Neural progenitor cell (in vitro differentiated cells): ENCODE results near the gene PITRM1. TPM values are rescaled to one million over a fixed set of nuclear protein-coding genes. Genes with fewer than 3 reads are reported as not detected.

Experiments
- DNase-seq: peaks from one replicate; pipeline ENCODE4 v3.0.0-alpha.2; 2016; ENCODE audit warnings: low spot score
- H2AFZ ChIP-seq: fragments of 200-600 bp; sonication (generic); replicated peaks from 2 replicates; pipeline ENCODE4 v1.6.1; 2016; ENCODE audit warnings: antibody characterized with exemption
- H3F3A ChIP-seq: fragments of 200-600 bp; sonication (generic); 2 replicates; pipeline ENCODE4 v1.6.1; 2016; ENCODE audit warnings: antibody characterized with exemption, low read depth
- H3K27ac ChIP-seq: fragments of 200-600 bp; sonication (generic); 2 replicates; pipeline ENCODE4 v1.5.1; 2016; ENCODE audit warnings: mild to moderate bottlenecking
- H3K27me3 ChIP-seq: fragments of 200-600 bp; sonication (generic); 2 replicates; pipeline ENCODE4 v1.6.1; 2016; ENCODE audit warnings: mild to moderate bottlenecking, moderate library complexity
- H3K36me3 ChIP-seq: fragments of 200-600 bp; sonication (generic); 2 replicates; pipeline ENCODE4 v1.5.1; 2016
- H3K4me1 ChIP-seq: fragments of 200-600 bp; sonication (generic); 2 replicates; pipeline ENCODE4 v1.6.1; 2016; ENCODE audit warnings: mixed run types
- H3K4me2 ChIP-seq: fragments of 200-600 bp; sonication (generic); 2 replicates; pipeline ENCODE4 v1.6.1; 2016
- H3K4me3 ChIP-seq: fragments of 200-600 bp; sonication (generic); 2 replicates; pipeline ENCODE4 v1.5.1; 2016
- H3K79me2 ChIP-seq: fragments of 200-600 bp; sonication (generic); 2 replicates; pipeline ENCODE4 v1.6.1; 2016; ENCODE audit warnings: low read depth
- H3K9ac ChIP-seq: fragments of 200-600 bp; sonication (generic); 2 replicates; pipeline ENCODE4 v1.6.1; 2016
- H3K9me3 ChIP-seq: fragments of 200-600 bp; sonication (generic); 2 replicates; pipeline ENCODE4 v1.5.1; 2016; ENCODE audit warnings: low read depth
- H4K20me1 ChIP-seq: fragments of 200-600 bp; sonication (generic); 2 replicates; pipeline ENCODE4 v1.6.1; 2016; ENCODE audit warnings: low read depth
- H3K27ac Mint-ChIP-seq: 3 replicates; pipeline ENCODE4 v1.8.0; 2021; ENCODE audit warnings: mixed read lengths
- H3K27me3 Mint-ChIP-seq: 2 replicates; pipeline ENCODE4 v1.8.0; 2022; ENCODE audit warnings: low read depth, mild to moderate bottlenecking, inconsistent platforms, moderate library complexity, mixed read lengths; ENCODE audit not compliant: insufficient read depth
- H3K36me3 Mint-ChIP-seq: 3 replicates; pipeline ENCODE4 v1.8.0; 2021; ENCODE audit warnings: mixed read lengths
- H3K4me1 Mint-ChIP-seq: 3 replicates; pipeline ENCODE4 v1.8.0; 2021; ENCODE audit warnings: mixed read lengths
- H3K4me3 Mint-ChIP-seq: 3 replicates; pipeline ENCODE4 v1.8.0; 2021; ENCODE audit warnings: mild to moderate bottlenecking, moderate library complexity, mixed read lengths
- H3K9me3 Mint-ChIP-seq: 3 replicates; pipeline ENCODE4 v1.8.0; 2020; ENCODE audit warnings: mixed read lengths
- EZH2 ChIP-seq: fragments of 200-600 bp; sonication (generic); IDR thresholded peaks from 2 replicates; pipeline ENCODE4 v1.6.1; 2017; ENCODE audit warnings: antibody characterized with exemption, mild to moderate bottlenecking, moderate library complexity
- EZH2phosphoT487 ChIP-seq: fragments of 200-600 bp; sonication (generic); IDR thresholded peaks from 2 replicates; pipeline ENCODE4 v1.6.1; 2017; ENCODE audit warnings: antibody characterized with exemption
- total RNA-seq: library from RNA; depleted of rRNA; stranded (reverse); fragments of >200 nt; gene quantifications from 2 replicates; pipeline ENCODE4 v1.2.3, GENCODE V29; 2015; ENCODE audit warnings: low replicate concordance
- TF ChIP-seq, protein P1 (sequence below): fragments of 200-600 bp; sonication (generic); IDR thresholded peaks from 2 replicates; pipeline ENCODE4 v1.5.1; 2017; ENCODE audit warnings: antibody characterized with exemption, mild to moderate bottlenecking

The PITRM1 gene
- total RNA-seq, 1 donor from 2014 or later, result 38.0 TPM

DNA sequence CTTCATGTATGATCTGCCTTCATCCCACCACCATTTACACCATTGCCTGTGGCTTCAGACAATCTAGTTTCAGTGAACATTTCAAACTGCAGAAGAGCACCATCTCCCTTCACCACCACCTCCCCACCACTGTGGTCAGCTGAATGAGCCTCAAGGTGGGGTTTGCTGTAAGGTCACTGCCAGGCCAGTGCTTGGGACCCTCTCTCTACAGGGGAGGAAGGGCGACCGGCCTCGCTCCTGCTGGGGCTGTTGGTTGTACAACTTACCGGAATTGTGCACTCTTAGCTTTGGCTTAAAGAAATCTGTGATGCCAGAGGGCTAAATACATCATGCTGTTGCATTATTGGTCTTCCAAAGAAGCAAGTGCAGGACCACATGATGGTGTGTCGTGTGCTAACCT, 78.6 kb downstream of the PITRM1 start:
- TF ChIP-seq, protein P1, sequence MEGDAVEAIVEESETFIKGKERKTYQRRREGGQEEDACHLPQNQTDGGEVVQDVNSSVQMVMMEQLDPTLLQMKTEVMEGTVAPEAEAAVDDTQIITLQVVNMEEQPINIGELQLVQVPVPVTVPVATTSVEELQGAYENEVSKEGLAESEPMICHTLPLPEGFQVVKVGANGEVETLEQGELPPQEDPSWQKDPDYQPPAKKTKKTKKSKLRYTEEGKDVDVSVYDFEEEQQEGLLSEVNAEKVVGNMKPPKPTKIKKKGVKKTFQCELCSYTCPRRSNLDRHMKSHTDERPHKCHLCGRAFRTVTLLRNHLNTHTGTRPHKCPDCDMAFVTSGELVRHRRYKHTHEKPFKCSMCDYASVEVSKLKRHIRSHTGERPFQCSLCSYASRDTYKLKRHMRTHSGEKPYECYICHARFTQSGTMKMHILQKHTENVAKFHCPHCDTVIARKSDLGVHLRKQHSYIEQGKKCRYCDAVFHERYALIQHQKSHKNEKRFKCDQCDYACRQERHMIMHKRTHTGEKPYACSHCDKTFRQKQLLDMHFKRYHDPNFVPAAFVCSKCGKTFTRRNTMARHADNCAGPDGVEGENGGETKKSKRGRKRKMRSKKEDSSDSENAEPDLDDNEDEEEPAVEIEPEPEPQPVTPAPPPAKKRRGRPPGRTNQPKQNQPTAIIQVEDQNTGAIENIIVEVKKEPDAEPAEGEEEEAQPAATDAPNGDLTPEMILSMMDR, result no peak
- no peak for TF ChIP-seq EZH2
- TF ChIP-seq EZH2phosphoT487, result no peak
- no peaks in the 10 kb centered on the region for H3K9me3 Mint-ChIP-seq
- no peaks in the 10 kb centered on the region for H3K27me3 ChIP-seq
- H3K27ac Mint-ChIP-seq, result no peak overlapping the region
- H3K4me2 ChIP-seq, result no peak overlapping the region
- H3K9ac ChIP-seq, result no peak overlapping the region
- no peak overlapping the region for H3K4me3 ChIP-seq
- H3K4me1 Mint-ChIP-seq, result peaks cover 26% of the 10 kb centered on the region
- H3F3A ChIP-seq, result no peaks in the 10 kb centered on the region
- no peaks in the 10 kb centered on the region for H3K36me3 ChIP-seq
- H3K27me3 Mint-ChIP-seq, result peaks cover 7% of the 10 kb centered on the region
- H2AFZ ChIP-seq, result no peak overlapping the region
- H3K79me2 ChIP-seq, result peaks cover 36% of the 10 kb centered on the region
- H3K27ac ChIP-seq, result no peak overlapping the region
- H3K36me3 Mint-ChIP-seq, result peaks cover 12% of the 10 kb centered on the region
- no peaks in the 10 kb centered on the region for H3K9me3 ChIP-seq
- H3K4me3 Mint-ChIP-seq, result no peak overlapping the region
- no peak for DNase-seq
- no peaks in the 10 kb centered on the region for H4K20me1 ChIP-seq
- H3K4me1 ChIP-seq, result peaks cover 20% of the 10 kb centered on the region

DNA sequence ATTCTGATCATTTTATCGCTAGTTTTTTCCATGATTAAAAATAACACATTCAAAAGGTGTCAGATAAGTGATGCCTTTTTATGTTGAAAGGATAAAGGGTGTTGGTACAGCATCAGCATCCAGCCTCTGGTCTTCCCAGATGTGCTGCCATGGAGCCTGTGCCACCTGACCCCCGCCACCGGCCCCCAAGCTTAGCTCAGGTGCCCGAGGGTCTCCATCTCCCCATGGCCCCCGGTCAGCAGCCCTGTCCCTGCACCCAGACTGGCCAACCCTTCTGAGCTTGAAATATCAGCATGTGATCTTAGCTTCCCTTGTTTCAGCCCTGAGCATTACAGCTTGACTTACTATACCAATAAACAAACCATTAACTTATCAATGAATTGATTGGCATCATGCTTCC, 80.7 kb downstream of the PITRM1 start:
- H3K36me3 Mint-ChIP-seq, result peaks cover 12% of the 10 kb centered on the region
- Histone ChIP-seq H3K27ac (no peak overlapping the region), H3K27me3 (no peaks in the 10 kb centered on the region), H3K36me3 (no peaks in the 10 kb centered on the region), H3K4me2 (no peak overlapping the region), H3F3A (no peaks in the 10 kb centered on the region), H3K9ac (no peak overlapping the region), H4K20me1 (no peaks in the 10 kb centered on the region), H3K4me1 (peaks cover 20% of the 10 kb centered on the region), H3K9me3 (no peaks in the 10 kb centered on the region), H2AFZ (no peak overlapping the region), H3K4me3 (no peak overlapping the region), H3K79me2 (peaks cover 42% of the 10 kb centered on the region)
- H3K27me3 Mint-ChIP-seq, result peaks cover 7% of the 10 kb centered on the region
- TF ChIP-seq EZH2phosphoT487 (no peak), EZH2 (no peak)
- TF ChIP-seq, protein P1, result no peak
- peaks cover 26% of the 10 kb centered on the region for H3K4me1 Mint-ChIP-seq
- no peak overlapping the region for H3K27ac Mint-ChIP-seq
- H3K9me3 Mint-ChIP-seq, result no peaks in the 10 kb centered on the region
- no peak overlapping the region for H3K4me3 Mint-ChIP-seq
- DNase-seq, result no peak

DNA sequence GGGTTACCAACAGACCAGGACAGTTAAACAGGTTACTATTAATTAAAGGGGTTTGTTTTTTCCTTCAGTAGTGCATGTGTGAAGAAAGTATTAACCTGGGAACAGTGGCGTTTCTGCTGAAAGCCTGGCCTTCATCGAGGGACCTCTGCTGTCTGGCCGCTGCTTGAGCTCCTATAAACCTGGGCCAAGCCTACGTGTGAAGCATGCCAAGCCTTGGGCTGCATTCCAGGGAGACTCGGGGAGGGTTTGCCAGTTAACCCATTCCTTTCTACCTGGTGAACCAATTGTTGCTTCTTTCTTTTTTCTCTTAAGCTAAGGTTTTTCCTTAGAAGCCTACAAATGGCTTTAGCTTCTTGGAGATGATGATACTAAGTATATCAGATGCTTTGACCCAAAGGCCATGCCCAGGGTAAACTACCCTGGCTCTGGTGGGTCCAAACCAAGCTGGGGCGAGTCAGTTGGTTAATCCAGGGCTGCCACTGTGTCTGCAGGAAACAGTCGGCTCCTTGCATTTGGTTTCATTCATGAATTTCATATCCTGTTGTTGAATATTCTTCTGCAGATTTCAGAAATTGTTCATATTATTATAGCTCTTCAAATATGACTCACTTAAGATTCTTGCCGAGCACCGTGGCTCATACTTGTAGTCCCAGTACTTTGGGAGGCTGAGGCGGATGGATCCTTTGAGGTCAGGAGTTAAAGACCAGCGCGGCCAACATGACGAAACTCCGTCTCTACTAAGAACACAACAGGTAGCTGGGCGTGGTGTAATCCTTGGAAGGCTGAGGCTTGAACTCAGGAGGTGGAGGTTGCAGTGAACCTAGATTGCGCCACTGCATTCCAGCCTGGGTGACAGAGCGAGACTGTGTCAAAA, 81.4 kb downstream of the PITRM1 start:
- Histone ChIP-seq H3K9ac (no peak overlapping the region), H3K4me2 (peak overlapping the region; percentile 8), H3K36me3 (no peaks in the 10 kb centered on the region), H3F3A (no peaks in the 10 kb centered on the region), H3K9me3 (no peaks in the 10 kb centered on the region), H3K27me3 (no peaks in the 10 kb centered on the region), H4K20me1 (no peaks in the 10 kb centered on the region), H3K27ac (no peak overlapping the region), H3K79me2 (peaks cover 41% of the 10 kb centered on the region), H3K4me1 (peaks cover 20% of the 10 kb centered on the region), H2AFZ (no peak overlapping the region), H3K4me3 (no peak overlapping the region)
- peak; percentile 48 for DNase-seq
- H3K27ac Mint-ChIP-seq, result peak overlapping the region; percentile 36
- peaks cover 7% of the 10 kb centered on the region for H3K27me3 Mint-ChIP-seq
- peaks cover 12% of the 10 kb centered on the region for H3K36me3 Mint-ChIP-seq
- peaks cover 29% of the 10 kb centered on the region for H3K4me1 Mint-ChIP-seq
- H3K4me3 Mint-ChIP-seq, result no peak overlapping the region
- TF ChIP-seq EZH2, result no peak
- TF ChIP-seq, protein P1, result no peak
- TF ChIP-seq EZH2phosphoT487, result no peak
- no peaks in the 10 kb centered on the region for H3K9me3 Mint-ChIP-seq
